T-helper 1 cell treated with Interleukin-12 subunit alpha and Interleukin-12 subunit beta and Interleukin-4 antibody, amounts not matched to agents 30 ng/mL and 1 ng/mL, for 36 hours (primary cell): ENCODE measurements around the gene PTPRG. TPM values are rescaled to one million over a fixed set of nuclear protein-coding genes. Genes with fewer than 3 reads are reported as not detected.

ENCODE experiments used
- intact Hi-C: fragments of 100-400 bp; cut with micrococcal nuclease; formaldehyde crosslinking; loops from one replicate; pipeline ENCODE4 v1.15.1; 2024
- total RNA-seq: library from RNA; stranded (reverse); gene quantifications from 2 replicates; pipeline ENCODE4 v1.2.3, GENCODE V29; 2022

The PTPRG gene
- total RNA-seq, 1 donor from 2014 or later, result 2.5 TPM

GRCh38 chr3:61819861-61820260 lies 258.5 kb downstream of the PTPRG start:
- intact Hi-C loops, result loop anchor here (10.0 kb wide), 1 partner anchor 1505 kb away; no protein-coding TSS in a partner anchor

- intact Hi-C loops, result no loop called here
Observed at GRCh38 chr3:61820306-61820992, 259.1 kb downstream of the PTPRG start.

GRCh38 chr3:61821823-61822251 lies 260.5 kb downstream of the PTPRG start:
- intact Hi-C loops, result no loop called here

- intact Hi-C loops, result no loop called here
Observed at GRCh38 chr3:61822588-61822987, 261.2 kb downstream of the PTPRG start.

GRCh38 chr3:61824553-61825135 lies 263.3 kb downstream of the PTPRG start:
- intact Hi-C loops, result no loop called here

- intact Hi-C loops, result no loop called here
Observed at GRCh38 chr3:61826161-61826560, 264.8 kb downstream of the PTPRG start.

- intact Hi-C loops, result no loop called here
Observed at GRCh38 chr3:61828184-61828874, 267.0 kb downstream of the PTPRG start.

- intact Hi-C loops, result no loop called here
Observed at GRCh38 chr3:61828880-61829721, 267.7 kb downstream of the PTPRG start.

GRCh38 chr3:61829722-61830350 lies 268.5 kb downstream of the PTPRG start:
- intact Hi-C loops, result no loop called here

GRCh38 chr3:61831973-61832372 lies 270.6 kb downstream of the PTPRG start:
- intact Hi-C loops, result no loop called here

GRCh38 chr3:61832375-61833229 lies 271.2 kb downstream of the PTPRG start:
- intact Hi-C loops, result no loop called here

GRCh38 chr3:61839256-61839655 lies 277.9 kb downstream of the PTPRG start:
- intact Hi-C loops, result no loop called here

- intact Hi-C loops, result no loop called here
Observed at GRCh38 chr3:61841111-61841845, 279.9 kb downstream of the PTPRG start.

GRCh38 chr3:61841988-61842387 lies 280.6 kb downstream of the PTPRG start:
- intact Hi-C loops, result no loop called here

GRCh38 chr3:61844346-61844745 lies 283.0 kb downstream of the PTPRG start:
- intact Hi-C loops, result no loop called here

GRCh38 chr3:61846488-61846887 lies 285.1 kb downstream of the PTPRG start:
- intact Hi-C loops, result no loop called here

- intact Hi-C loops, result no loop called here
Observed at GRCh38 chr3:61847784-61848462, 286.6 kb downstream of the PTPRG start.

GRCh38 chr3:61848885-61849284 lies 287.5 kb downstream of the PTPRG start:
- intact Hi-C loops, result no loop called here

GRCh38 chr3:61853912-61854311 lies 292.5 kb downstream of the PTPRG start:
- intact Hi-C loops, result no loop called here
